SK-N-SH (cell line): ENCODE measurements around the gene CCDC40. TPM values are rescaled to one million over a fixed set of nuclear protein-coding genes. Genes with fewer than 3 reads are reported as not detected.

Source experiments
- CTCF ChIA-PET: fragments of 300-600, 350-600 bp; formaldehyde crosslinking; extraction: SDS; loops from one replicate; lab custom pipeline; 2021; lab: Yijun Ruan, JAX
- POLR2A ChIA-PET: fragments of 350-600 bp; sonication (Branson Sonifier 250); formaldehyde crosslinking; extraction: SDS; loops from one replicate; lab custom pipeline; 2020; ENCODE audit warnings: antibody characterized with exemption, inconsistent platforms; lab: Yijun Ruan, JAX
- DNase-seq: peaks from one replicate; pipeline ENCODE4 v3.0.0; 2012
- H2AFZ ChIP-seq: fragments of 200-600 bp; sonication (generic); 2 replicates; pipeline ENCODE4 v1.8.1; 2016; ENCODE audit warnings: antibody characterized with exemption, mild to moderate bottlenecking, low read depth
- H3F3A ChIP-seq: fragments of 200-600 bp; sonication (generic); replicated peaks from 2 replicates; pipeline ENCODE3; 2016; ENCODE audit warnings: antibody characterized with exemption, mild to moderate bottlenecking; ENCODE audit not compliant: insufficient read depth
- H3K27ac ChIP-seq, 2 experiments: fragments of 200-500 bp in 1 of 2; fragments of 200-600 bp in 1 of 2; sonication (Bioruptor generic) in 1 of 2; sonication (generic), shearing (Covaris generic) in 1 of 2; 2 replicates each; pipeline versions ENCODE4 v1.5.1 to v1.6.1; 2014 to 2016; ENCODE audit warnings: low read depth in 2 of 2, inconsistent platforms in 1 of 2, low read length in 1 of 2, mild to moderate bottlenecking in 1 of 2, mixed read lengths in 1 of 2
- H3K27me3 ChIP-seq: fragments of 200-600 bp; sonication (generic), shearing (Covaris generic); 2 replicates; pipeline ENCODE4 v1.6.1; 2016; ENCODE audit warnings: mixed run types; ENCODE audit not compliant: insufficient read depth
- H3K36me3 ChIP-seq, 2 experiments: fragments of 200-500 bp in 1 of 2; fragments of 200-600 bp in 1 of 2; sonication (Bioruptor generic) in 1 of 2; sonication (generic) in 1 of 2; replicated peaks in 1 of 2; 2 replicates each; pipeline versions ENCODE3 to v1.5.1; 2014 to 2016; ENCODE audit warnings: low read length in 1 of 2, mild to moderate bottlenecking in 1 of 2; ENCODE audit not compliant: insufficient read depth in 2 of 2, control insufficient read depth in 1 of 2
- H3K4me1 ChIP-seq, 2 experiments: fragments of 200-500 bp in 1 of 2; fragments of 200-600 bp in 1 of 2; sonication (Bioruptor generic) in 1 of 2; sonication (generic), shearing (Covaris generic) in 1 of 2; 2 replicates each; pipeline versions ENCODE4 v1.5.1 to v1.6.1; 2014 to 2016; ENCODE audit warnings: low read depth in 1 of 2, low read length in 1 of 2, mixed run types in 1 of 2; ENCODE audit not compliant: insufficient read depth in 2 of 2, control insufficient read depth in 1 of 2
- H3K4me2 ChIP-seq: fragments of 200-600 bp; sonication (generic), shearing (Covaris generic); 2 replicates; pipeline ENCODE4 v1.6.1; 2017; ENCODE audit warnings: mixed run types
- H3K4me3 ChIP-seq, 2 experiments: fragments of 200-500 bp in 1 of 2; fragments of 200-600 bp in 1 of 2; sonication (Bioruptor generic) in 1 of 2; sonication (generic), shearing (Covaris generic) in 1 of 2; 2 replicates each; pipeline versions ENCODE4 v1.5.1 to v1.8.1; 2014 to 2016; ENCODE audit warnings: low read depth in 2 of 2, inconsistent platforms in 1 of 2, low read length in 1 of 2, mild to moderate bottlenecking in 1 of 2, mixed read lengths in 1 of 2, moderate library complexity in 1 of 2
- H3K79me2 ChIP-seq: fragments of 200-600 bp; sonication (generic); 2 replicates; pipeline ENCODE4 v1.8.1; 2017; ENCODE audit warnings: mild to moderate bottlenecking; ENCODE audit not compliant: insufficient read depth
- H3K9ac ChIP-seq: fragments of 200-600 bp; sonication (generic); 2 replicates; pipeline ENCODE4 v1.6.1; 2017; ENCODE audit warnings: mixed run types
- H3K9me2 ChIP-seq: fragments of 200-600 bp; sonication (generic); 2 replicates; pipeline ENCODE4 v1.6.1; 2017; ENCODE audit warnings: mixed run types
- H3K9me3 ChIP-seq: fragments of 200-600 bp; sonication (generic); 2 replicates; pipeline ENCODE4 v1.6.1; 2017; ENCODE audit warnings: mixed run types, mild to moderate bottlenecking, moderate library complexity
- H4K20me1 ChIP-seq: fragments of 200-600 bp; sonication (generic); 2 replicates; pipeline ENCODE4 v1.6.1; 2017; ENCODE audit warnings: mild to moderate bottlenecking, mixed run types; ENCODE audit not compliant: insufficient read depth
- ELF1 ChIP-seq: IDR thresholded peaks from 2 replicates; pipeline ENCODE4 v1.4.0; 2012
- EP300 ChIP-seq, 2 experiments: IDR thresholded peaks; 2 replicates each; pipeline versions ENCODE4 v1.4.0 to v1.6.1; 2012; ENCODE audit warnings: borderline replicate concordance in 1 of 2, low read depth in 1 of 2, low read length in 1 of 2
- FOSL2 ChIP-seq: IDR thresholded peaks from 2 replicates; pipeline ENCODE4 v1.4.0; 2012; ENCODE audit warnings: low read depth, mild to moderate bottlenecking, moderate library complexity, borderline replicate concordance
- FOXM1 ChIP-seq: IDR thresholded peaks from 2 replicates; pipeline ENCODE4 v1.4.0; 2012; ENCODE audit warnings: low read depth, mild to moderate bottlenecking
- GABPA ChIP-seq: IDR thresholded peaks from 2 replicates; pipeline ENCODE4 v1.4.0; 2012; ENCODE audit warnings: low read depth, mild to moderate bottlenecking
- GATA2 ChIP-seq: sonication (generic); formaldehyde crosslinking; IDR thresholded peaks from 2 replicates; pipeline ENCODE4 v1.5.0; 2020; ENCODE audit warnings: mild to moderate bottlenecking, missing genetic modification reagents
- IRF3 ChIP-seq: fragments of 150-350 bp; IDR thresholded peaks from 2 replicates; pipeline ENCODE4 v1.6.1; 2016; ENCODE audit warnings: mild to moderate bottlenecking, low read depth, low read length
- JUND ChIP-seq: IDR thresholded peaks from 2 replicates; pipeline ENCODE4 v1.4.0; 2012
- MXI1 ChIP-seq: IDR thresholded peaks from 2 replicates; pipeline ENCODE4 v1.6.1; 2012; ENCODE audit warnings: mild to moderate bottlenecking, low read depth, low read length, improper control_type of control experiment
- NFIC ChIP-seq: IDR thresholded peaks from 2 replicates; pipeline ENCODE4 v1.4.0; 2012; ENCODE audit warnings: borderline replicate concordance
- RAD21 ChIP-seq: IDR thresholded peaks from 2 replicates; pipeline ENCODE4 v1.6.1; 2012; ENCODE audit warnings: mild to moderate bottlenecking, low read length
- REST ChIP-seq: IDR thresholded peaks from 2 replicates; pipeline ENCODE4 v1.6.1; 2012; ENCODE audit warnings: mild to moderate bottlenecking, low read depth, low read length, moderate library complexity
- SMC3 ChIP-seq: IDR thresholded peaks from 2 replicates; pipeline ENCODE4 v1.6.1; 2012; ENCODE audit warnings: low read depth, low read length, improper control_type of control experiment
- TAF1 ChIP-seq: IDR thresholded peaks from 2 replicates; pipeline ENCODE4 v1.6.1; 2012; ENCODE audit warnings: low read depth, mild to moderate bottlenecking, low read length, moderate library complexity, borderline replicate concordance
- TCF12 ChIP-seq: IDR thresholded peaks from 2 replicates; pipeline ENCODE4 v1.4.0; 2012
- USF2 ChIP-seq: fragments of 150-350 bp; IDR thresholded peaks from 2 replicates; pipeline ENCODE4 v1.6.1; 2017; ENCODE audit warnings: antibody characterized with exemption, low read length, low read depth, borderline replicate concordance
- WGBS: methylation state at CpG from one replicate; pipeline ENCODE4 v1.1.6; 2017; ENCODE audit warnings: low lambda C conversion rate; 5-methylcytosine and 5-hydroxymethylcytosine counted together
- polyA plus RNA-seq, 3 experiments: library from polyadenylated mRNA; depleted of rRNA; stranded (reverse); fragments of >200 nt; gene quantifications; 2 replicates each; pipeline ENCODE4 v1.2.3, GENCODE V29; 2012
- TF ChIP-seq, protein P1 (sequence below): IDR thresholded peaks from 2 replicates; pipeline ENCODE4 v1.4.0; 2012; ENCODE audit warnings: low read depth, borderline replicate concordance
- TF ChIP-seq, protein P2 (sequence below): IDR thresholded peaks from 2 replicates; pipeline ENCODE4 v1.4.0; 2012; ENCODE audit warnings: low read depth

The CCDC40 gene
- polyA plus RNA-seq, 1 of the 3 experiments (the other 2 are of a cell fraction) = 17.3 TPM

- TF ChIP-seq, protein P1, sequence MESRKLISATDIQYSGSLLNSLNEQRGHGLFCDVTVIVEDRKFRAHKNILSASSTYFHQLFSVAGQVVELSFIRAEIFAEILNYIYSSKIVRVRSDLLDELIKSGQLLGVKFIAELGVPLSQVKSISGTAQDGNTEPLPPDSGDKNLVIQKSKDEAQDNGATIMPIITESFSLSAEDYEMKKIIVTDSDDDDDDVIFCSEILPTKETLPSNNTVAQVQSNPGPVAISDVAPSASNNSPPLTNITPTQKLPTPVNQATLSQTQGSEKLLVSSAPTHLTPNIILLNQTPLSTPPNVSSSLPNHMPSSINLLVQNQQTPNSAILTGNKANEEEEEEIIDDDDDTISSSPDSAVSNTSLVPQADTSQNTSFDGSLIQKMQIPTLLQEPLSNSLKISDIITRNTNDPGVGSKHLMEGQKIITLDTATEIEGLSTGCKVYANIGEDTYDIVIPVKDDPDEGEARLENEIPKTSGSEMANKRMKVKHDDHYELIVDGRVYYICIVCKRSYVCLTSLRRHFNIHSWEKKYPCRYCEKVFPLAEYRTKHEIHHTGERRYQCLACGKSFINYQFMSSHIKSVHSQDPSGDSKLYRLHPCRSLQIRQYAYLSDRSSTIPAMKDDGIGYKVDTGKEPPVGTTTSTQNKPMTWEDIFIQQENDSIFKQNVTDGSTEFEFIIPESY = no peak
- TF ChIP-seq, protein P2, sequence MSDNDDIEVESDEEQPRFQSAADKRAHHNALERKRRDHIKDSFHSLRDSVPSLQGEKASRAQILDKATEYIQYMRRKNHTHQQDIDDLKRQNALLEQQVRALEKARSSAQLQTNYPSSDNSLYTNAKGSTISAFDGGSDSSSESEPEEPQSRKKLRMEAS = no peak
- no peak for TF ChIP-seq MXI1
- no peak for TF ChIP-seq TAF1
Measured at GRCh38 chr17:80035687-80035936, 830 bp upstream of the CCDC40 start, which contains the start of gene TBC1D16 (continued).

GRCh38 chr17:80036715-80037477, 454 bp downstream of the CCDC40 start:
- H3K79me2 ChIP-seq = peaks cover 42% of the 10 kb centered on the region
- no peaks in the 10 kb centered on the region for H3K27me3 ChIP-seq
- POLR2A ChIA-PET = no interaction called here
- H3K4me2 ChIP-seq = peak overlapping the region; percentile 100
- peak overlapping the region; percentile 99 for H3K9ac ChIP-seq
- TF ChIP-seq ELF1 (no peak), MXI1 (0 out of 2 replicates have a peak, but pooled peaks have one; percentile 6)
- CTCF ChIA-PET = interaction anchor here (1.3 to 4.4 kb wide), 3 partner anchors 16 to 31 kb away, joined by 3 to 21 read pairs (median 5); no protein-coding TSS in a partner anchor
- H4K20me1 ChIP-seq = peaks cover 28% of the 10 kb centered on the region
- WGBS = 2% methylated on average over 52 of the region's 52 CpGs
- H3K36me3 ChIP-seq = peaks cover 16 to 26% of the 10 kb centered on the region in 2 experiments
- peak; percentile 92 for DNase-seq
- H2AFZ ChIP-seq = peak overlapping the region; percentile 91
- no peaks in the 10 kb centered on the region for H3K9me2 ChIP-seq
- peaks cover 3 to 27% of the 10 kb centered on the region in 2 experiments; a peak in 2 of 4 replicates for H3K4me1 ChIP-seq
- H3K9me3 ChIP-seq = no peaks in the 10 kb centered on the region
- H3F3A ChIP-seq = peaks cover 13% of the 10 kb centered on the region
- H3K27ac ChIP-seq = peak overlapping the region; percentile 91 to 96
- H3K4me3 ChIP-seq = peak overlapping the region; percentile 82 to 100

GRCh38 chr17:80043963-80044362, 7.5 kb downstream of the CCDC40 start:
- Histone ChIP-seq H3K4me2 (no peak overlapping the region), H3K4me3 (no peak overlapping the region), H3K27ac (no peak overlapping the region), H3K27me3 (no peaks in the 10 kb centered on the region), H3K79me2 (peaks cover 2% of the 10 kb centered on the region; the same call in 1 of the 2 replicates), H3K9me2 (no peaks in the 10 kb centered on the region), H3K4me1 (no peaks in the 10 kb centered on the region), H2AFZ (no peak overlapping the region), H4K20me1 (no peaks in the 10 kb centered on the region), H3F3A (no peaks in the 10 kb centered on the region), H3K9ac (no peak overlapping the region), H3K36me3 (peaks cover 43 to 53% of the 10 kb centered on the region in 2 experiments), H3K9me3 (no peaks in the 10 kb centered on the region)
- ChIA-PET POLR2A (no interaction called here), CTCF (interaction anchor here (1.0 to 1.6 kb wide), 2 partner anchors 32 to 73 kb away, joined by 3 to 5 read pairs; no protein-coding TSS in a partner anchor)
- no peak for DNase-seq
- 97% methylated on average over 6 of the region's 6 CpGs for WGBS
- TF ChIP-seq REST = no peak
- no peak for TF ChIP-seq FOXM1
- no peak for TF ChIP-seq NFIC
- no peak for TF ChIP-seq JUND
- no peak for TF ChIP-seq RAD21
- no peak for TF ChIP-seq USF2
- TF ChIP-seq TCF12 = no peak
- no peak for TF ChIP-seq GABPA
- TF ChIP-seq IRF3 = no peak
- TF ChIP-seq GATA2 (CRISPR knock-in tag) = no peak
- TF ChIP-seq FOSL2 = no peak
- no peak for TF ChIP-seq EP300 (IDR thresholded peaks at IDR 0.05; ENCODE audit: borderline replicate concordance in 1 of 2, low read depth in 1 of 2, low read length in 1 of 2)
- no peak for TF ChIP-seq SMC3
